Endothelial cell of umbilical vein (primary cell): ENCODE results near the gene CERS3. TPM values are rescaled to one million over a fixed set of nuclear protein-coding genes. Genes with fewer than 3 reads are reported as not detected.

Experiments used
- BruUV-seq: library from RNA; stranded (reverse); fragments of 400-500 nt; replicated peaks from 2 replicates; lab custom pipeline; 2021; lab: Mats Ljungman, UMichigan
- CTCF ChIA-PET: fragments of 300-600, 350-600 bp; sonication (Branson Sonifier 250); formaldehyde crosslinking; loops from one replicate; lab custom pipeline; 2021; ENCODE audit warnings: antibody characterized with exemption, inconsistent platforms; lab: Charles Lee
- POLR2A ChIA-PET: fragments of 300-600, 350-600 bp; sonication (Branson Sonifier 250); formaldehyde crosslinking; loops from one replicate; lab custom pipeline; 2021; ENCODE audit warnings: antibody characterized with exemption, inconsistent platforms; lab: Charles Lee
- DNase-seq: peaks from one replicate; pipeline ENCODE4 v3.0.0-alpha.2; 2011; ENCODE audit warnings: low read depth, low spot score
- FAIRE-seq: peaks from 2 replicates; lab custom pipeline; 2011; peaks lifted over from hg19 to GRCh38; lab: Jason Lieb, UNC
- H2AFZ ChIP-seq: 2 replicates; pipeline ENCODE4 v1.6.0; 2012; ENCODE audit warnings: low read depth, low read length, control low read depth, inconsistent platforms
- H3K27ac ChIP-seq: 2 replicates; pipeline ENCODE4 v1.5.1; 2011; ENCODE audit warnings: low read depth, mild to moderate bottlenecking, control low read depth, low read length, moderate library complexity; ENCODE audit not compliant: insufficient read depth
- H3K27me3 ChIP-seq, 2 experiments: 2 replicates each; pipeline versions ENCODE4 v1.6.0 to v1.6.1; 2011; ENCODE audit warnings: low read length in 2 of 2, mixed read lengths in 1 of 2; ENCODE audit not compliant: control insufficient read depth in 2 of 2, insufficient read depth in 2 of 2
- H3K36me3 ChIP-seq, 2 experiments: 2 replicates in 1 of 2; 3 replicates in 1 of 2; pipeline ENCODE4 v1.5.1; 2011; ENCODE audit warnings: low read length in 2 of 2, mild to moderate bottlenecking in 1 of 2, moderate library complexity in 1 of 2; ENCODE audit not compliant: control insufficient read depth in 2 of 2, insufficient read depth in 2 of 2; ENCODE audit errors: extremely low read depth in 1 of 2
- H3K4me1 ChIP-seq: 3 replicates; pipeline ENCODE4 v1.5.1; 2011; ENCODE audit warnings: mild to moderate bottlenecking, low read length; ENCODE audit not compliant: control insufficient read depth, insufficient read depth; ENCODE audit errors: extremely low read depth
- H3K4me2 ChIP-seq: 2 replicates; pipeline ENCODE4 v1.6.1; 2011; ENCODE audit warnings: low read length, control low read depth, mixed read lengths; ENCODE audit not compliant: insufficient read depth
- H3K4me3 ChIP-seq, 3 experiments: fragments of 200-600 bp in 1 of 3; sonication (generic), shearing (Covaris generic) in 1 of 3; replicated peaks in 1 of 3; 2 replicates each; pipeline ENCODE4 v1.5.1; 2011 to 2016; ENCODE audit warnings: control low read depth in 3 of 3, low read length in 3 of 3, mild to moderate bottlenecking in 2 of 3, inconsistent platforms in 1 of 3, low read depth in 1 of 3, moderate library complexity in 1 of 3; ENCODE audit not compliant: insufficient read depth in 1 of 3
- H3K79me2 ChIP-seq: 2 replicates; pipeline ENCODE4 v1.6.0; 2012; ENCODE audit warnings: low read length, inconsistent platforms; ENCODE audit not compliant: control insufficient read depth, insufficient read depth
- H3K9ac ChIP-seq: replicated peaks from 2 replicates; pipeline ENCODE3; 2011; ENCODE audit warnings: low read length, control low read depth; ENCODE audit not compliant: insufficient read depth; ENCODE audit errors: extremely low read depth
- H3K9me1 ChIP-seq: replicated peaks from 3 replicates; pipeline ENCODE4 v1.6.0; 2011; ENCODE audit warnings: mild to moderate bottlenecking, low read length; ENCODE audit not compliant: control insufficient read depth, insufficient read depth; ENCODE audit errors: extremely low read depth
- H3K9me3 ChIP-seq: replicated peaks from 2 replicates; pipeline ENCODE4 v1.5.1; 2012; ENCODE audit warnings: low read length, inconsistent platforms; ENCODE audit not compliant: control insufficient read depth, insufficient read depth
- H4K20me1 ChIP-seq: replicated peaks from 2 replicates; pipeline ENCODE3; 2011; ENCODE audit warnings: mild to moderate bottlenecking, low read length; ENCODE audit not compliant: control insufficient read depth, insufficient read depth; ENCODE audit errors: extremely low read depth
- CTCF ChIP-seq, 2 donors: IDR thresholded peaks; 1 replicate in 1 of 2; 2 replicates in 1 of 2; pipeline ENCODE4 v1.5.1; 2011; ENCODE audit warnings: low read length in 2 of 2, mild to moderate bottlenecking in 2 of 2, moderate library complexity in 2 of 2, control low read depth in 1 of 2, inconsistent platforms in 1 of 2, low read depth in 1 of 2; ENCODE audit not compliant: insufficient read depth in 1 of 2; ENCODE audit errors: extremely low read depth in 1 of 2
- EZH2 ChIP-seq: IDR thresholded peaks from 2 replicates; pipeline ENCODE4 v1.6.1; 2012; ENCODE audit warnings: borderline replicate concordance, low read depth, mild to moderate bottlenecking, moderate library complexity, low read length, inconsistent platforms; ENCODE audit not compliant: severe bottlenecking
- FOS ChIP-seq: IDR thresholded peaks from 2 replicates; pipeline ENCODE4 v1.6.1; 2011; ENCODE audit warnings: mild to moderate bottlenecking, low read length, moderate library complexity, borderline replicate concordance; ENCODE audit not compliant: insufficient read depth
- GATA2 ChIP-seq: IDR thresholded peaks from 2 replicates; pipeline ENCODE4 v1.7.0; 2011; ENCODE audit warnings: low read depth, mild to moderate bottlenecking, moderate library complexity, mixed read lengths, low read length; ENCODE audit not compliant: insufficient read length, insufficient read depth
- JUN ChIP-seq: IDR thresholded peaks from 2 replicates; pipeline ENCODE4 v1.6.1; 2011; ENCODE audit warnings: borderline replicate concordance, low read depth; ENCODE audit not compliant: insufficient read length, insufficient read depth
- MAX ChIP-seq: IDR thresholded peaks from 2 replicates; pipeline ENCODE4 v1.6.1; 2011; ENCODE audit not compliant: insufficient read depth, insufficient read length
- MYC ChIP-seq: IDR thresholded peaks from one replicate; pipeline ENCODE4 v1.6.1; 2011; ENCODE audit warnings: mild to moderate bottlenecking, low read depth, low read length
- POLR2A ChIP-seq: IDR thresholded peaks from 2 replicates; pipeline ENCODE4 v1.6.1; 2012; ENCODE audit warnings: low read depth, mild to moderate bottlenecking, control low read depth, low read length
- POLR2AphosphoS5 ChIP-seq: IDR thresholded peaks from 2 replicates; pipeline ENCODE4 v1.6.1; 2012; ENCODE audit warnings: low read depth, mild to moderate bottlenecking, control low read depth, low read length, moderate library complexity; ENCODE audit not compliant: insufficient read depth
- dilution Hi-C: fragments of 300-500 bp; cut with MboI; formaldehyde crosslinking; loops from one replicate; pipeline ENCODE4 v1.15.0; 2019; ENCODE audit warnings: low sequenced_read_pairs; ENCODE audit not compliant: extremely low pct_ligation_motif_present
- intact Hi-C: fragments of 100-400 bp; cut with micrococcal nuclease; formaldehyde crosslinking; loops from one replicate; pipeline ENCODE4 v1.10.0; 2022
- polyA plus RNA-seq, 4 experiments: library from polyadenylated mRNA; depleted of rRNA in 3 of 4; stranded (reverse) in 3 of 4; unstranded in 1 of 4; fragments of >200 nt; gene quantifications; 2 replicates each; pipeline versions ENCODE4 v1.2.1 to v1.2.3, GENCODE V29; 2011 to 2012; ENCODE audit warnings: missing spikeins in 1 of 4
- total RNA-seq: library from RNA; stranded (reverse); gene quantifications from 2 replicates; pipeline ENCODE4 v1.2.3, GENCODE V29; 2021

Gene CERS3
- total and polyA plus RNA-seq, 2 donors (not counting 3 experiments of a cell fraction or from before 2014, with no cell fraction given), result not detected

GRCh38 chr15:100536733-100537132 is 8.0 kb upstream of the CERS3 start:
- no TSS peak for BruUV-seq
- CTCF ChIA-PET, result no interaction called here

More at GRCh38 chr15:100536733-100537132, 8.0 kb upstream of the CERS3 start:
- no peaks in the 10 kb centered on the region for H4K20me1 ChIP-seq
- H2AFZ ChIP-seq, result no peak overlapping the region
- no peaks in the 10 kb centered on the region for H3K79me2 ChIP-seq
- no peaks in the 10 kb centered on the region for H3K27me3 ChIP-seq
- dilution Hi-C loops, result no loop called here
- no peak overlapping the region for H3K9ac ChIP-seq
- DNase-seq (no peak), FAIRE-seq (no peak)
- TF ChIP-seq MYC (no peak), GATA2 (no peak), POLR2A (no peak), EZH2 (no peak), FOS (no peak), CTCF (IDR thresholded peaks at IDR 0.05; ENCODE audit: extremely low read depth in 1 of 2, insufficient read depth in 1 of 2, low read depth in 1 of 2, low read length in 2 of 2) (no peak), MAX (no peak), JUN (no peak), POLR2AphosphoS5 (no peak)
- no peak overlapping the region for H3K27ac ChIP-seq
- POLR2A ChIA-PET, result no interaction called here
- no peaks in the 10 kb centered on the region for H3K4me1 ChIP-seq
- no peak overlapping the region for H3K4me3 ChIP-seq
- intact Hi-C loops, result no loop called here
- H3K4me2 ChIP-seq, result no peak overlapping the region
- no peaks in the 10 kb centered on the region for H3K36me3 ChIP-seq
- H3K9me1 ChIP-seq, result no peaks in the 10 kb centered on the region
- no peaks in the 10 kb centered on the region for H3K9me3 ChIP-seq
